Natural killer cell (primary cell): Measurements from ENCODE around the gene OSGIN1. TPM values are rescaled to one million over a fixed set of nuclear protein-coding genes. Genes with fewer than 3 reads are reported as not detected.

Experiments used
- ATAC-seq, 3 donors: fragments of 150-1000 bp in 2 of 3; fragments of 200-7000 bp in 1 of 3; cut with Tn5 transposase; 1 replicate in 1 of 3; 2 replicates in 2 of 3; pipeline ENCODE4 v1.10.0; 2021; ENCODE audit warnings: mild to moderate bottlenecking in 2 of 3, moderate library complexity in 2 of 3
- DNase-seq, 2 donors: peaks; one replicate each; pipeline versions ENCODE4 v3.0.0 to v3.0.0-alpha.2; 2013 to 2021; ENCODE audit warnings: mixed read lengths in 1 of 2
- H3K27ac ChIP-seq: one replicate; pipeline ENCODE4 v1.5.1; 2013; ENCODE audit warnings: mild to moderate bottlenecking, low read length
- H3K27me3 ChIP-seq: one replicate; pipeline ENCODE4 v1.6.1; 2013; ENCODE audit warnings: low read length; ENCODE audit not compliant: control insufficient read depth, insufficient read depth
- H3K36me3 ChIP-seq: one replicate; pipeline ENCODE4 v1.6.1; 2013; ENCODE audit warnings: low read length; ENCODE audit not compliant: control insufficient read depth, insufficient read depth
- H3K4me1 ChIP-seq: one replicate; pipeline ENCODE4 v1.6.1; 2013; ENCODE audit warnings: low read length; ENCODE audit not compliant: control insufficient read depth, insufficient read depth
- H3K4me3 ChIP-seq: one replicate; pipeline ENCODE4 v1.5.1; 2013; ENCODE audit warnings: low read length
- H3K9me3 ChIP-seq: one replicate; pipeline ENCODE4 v1.6.1; 2013; ENCODE audit warnings: low read length; ENCODE audit not compliant: control insufficient read depth, insufficient read depth
- H3K27ac Mint-ChIP-seq, 2 donors: one replicate each; pipeline ENCODE4 v1.8.0; 2022; ENCODE audit warnings: mild to moderate bottlenecking in 2 of 2, mixed read lengths in 2 of 2, moderate library complexity in 1 of 2
- H3K27me3 Mint-ChIP-seq, 2 donors: one replicate each; pipeline ENCODE4 v1.8.0; 2022; ENCODE audit warnings: low read depth in 2 of 2, mixed read lengths in 2 of 2
- H3K36me3 Mint-ChIP-seq: one replicate; pipeline ENCODE4 v1.8.0; 2022; ENCODE audit warnings: mixed read lengths
- H3K4me1 Mint-ChIP-seq, 2 donors: one replicate each; pipeline ENCODE4 v1.8.0; 2022; ENCODE audit warnings: mixed read lengths in 2 of 2
- H3K4me3 Mint-ChIP-seq: one replicate; pipeline ENCODE4 v1.8.0; 2022; ENCODE audit warnings: mild to moderate bottlenecking, moderate library complexity, mixed read lengths
- H3K9me3 Mint-ChIP-seq, 2 donors: one replicate each; pipeline ENCODE4 v1.8.0; 2022; ENCODE audit warnings: mixed read lengths in 2 of 2
- WGBS: methylation state at CpG from one replicate; pipeline ENCODE4 v1.1.7; 2013; ENCODE audit warnings: missing lambda C conversion rate; ENCODE audit not compliant: insufficient coverage; 5-methylcytosine and 5-hydroxymethylcytosine counted together
- intact Hi-C: fragments of 100-400 bp; cut with micrococcal nuclease; formaldehyde crosslinking; loops from one replicate; pipeline ENCODE4 v1.14.2; 2022
- total RNA-seq, 4 donors: library from RNA; stranded (reverse); fragments of 120-200 nt in 1 of 4; gene quantifications; one replicate each; pipeline versions ENCODE4 v1.2.3 to v1.2.4, GENCODE V29; 2013 to 2022
- TF ChIP-seq, protein P1 (sequence below): fragments of 200-600 bp; IDR thresholded peaks from one replicate; pipeline ENCODE4 v1.8.0; 2022; ENCODE audit warnings: antibody characterized with exemption

OSGIN1 gene
- total RNA-seq, 3 donors from 2014 or later (not counting 1 experiment from before 2014, with no cell fraction given), result 3.9 to 4.1 (median 4.0) TPM

DNA sequence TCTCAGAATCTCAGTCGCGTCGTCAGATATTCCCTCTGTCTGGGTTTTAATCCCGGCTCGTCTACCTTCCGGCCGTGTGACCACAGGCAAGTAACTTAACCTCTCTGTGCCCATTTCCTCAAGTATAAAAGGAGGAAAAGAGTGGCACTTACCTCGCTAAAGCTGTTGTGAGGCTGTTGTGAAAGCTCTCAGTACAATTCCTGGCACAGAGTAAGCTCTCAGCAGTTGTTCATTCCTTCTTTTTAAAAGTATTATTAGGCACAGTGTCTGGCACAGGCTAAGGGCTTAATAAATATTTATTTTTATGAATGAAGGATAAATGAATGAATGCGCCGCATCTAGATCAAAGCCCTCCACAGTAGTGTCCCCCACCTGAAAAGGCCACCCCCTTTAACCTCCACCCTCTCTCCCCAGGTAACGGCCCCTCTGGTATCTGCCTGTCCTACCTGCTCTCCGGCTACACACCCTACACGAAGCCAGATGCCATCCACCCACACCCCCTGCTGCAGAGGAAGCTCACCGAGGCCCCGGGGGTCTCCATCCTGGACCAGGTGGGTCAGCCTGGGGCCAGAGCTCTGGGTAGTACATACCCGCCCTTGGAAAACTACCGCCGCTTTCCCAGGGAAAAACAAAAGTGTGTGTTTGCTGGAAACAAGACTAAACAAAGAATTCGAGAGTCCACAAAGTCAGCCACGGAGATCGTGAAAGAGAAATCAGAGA lies 6.0 kb downstream of the OSGIN1 start:
- H3K9me3 Mint-ChIP-seq, result no peaks in the 10 kb centered on the region
- TF ChIP-seq, protein P1, sequence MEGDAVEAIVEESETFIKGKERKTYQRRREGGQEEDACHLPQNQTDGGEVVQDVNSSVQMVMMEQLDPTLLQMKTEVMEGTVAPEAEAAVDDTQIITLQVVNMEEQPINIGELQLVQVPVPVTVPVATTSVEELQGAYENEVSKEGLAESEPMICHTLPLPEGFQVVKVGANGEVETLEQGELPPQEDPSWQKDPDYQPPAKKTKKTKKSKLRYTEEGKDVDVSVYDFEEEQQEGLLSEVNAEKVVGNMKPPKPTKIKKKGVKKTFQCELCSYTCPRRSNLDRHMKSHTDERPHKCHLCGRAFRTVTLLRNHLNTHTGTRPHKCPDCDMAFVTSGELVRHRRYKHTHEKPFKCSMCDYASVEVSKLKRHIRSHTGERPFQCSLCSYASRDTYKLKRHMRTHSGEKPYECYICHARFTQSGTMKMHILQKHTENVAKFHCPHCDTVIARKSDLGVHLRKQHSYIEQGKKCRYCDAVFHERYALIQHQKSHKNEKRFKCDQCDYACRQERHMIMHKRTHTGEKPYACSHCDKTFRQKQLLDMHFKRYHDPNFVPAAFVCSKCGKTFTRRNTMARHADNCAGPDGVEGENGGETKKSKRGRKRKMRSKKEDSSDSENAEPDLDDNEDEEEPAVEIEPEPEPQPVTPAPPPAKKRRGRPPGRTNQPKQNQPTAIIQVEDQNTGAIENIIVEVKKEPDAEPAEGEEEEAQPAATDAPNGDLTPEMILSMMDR, result no peak
- Histone ChIP-seq H3K9me3 (no peaks in the 10 kb centered on the region), H3K4me3 (no peak overlapping the region), H3K27ac (no peak overlapping the region), H3K27me3 (peaks cover 2% of the 10 kb centered on the region), H3K4me1 (peaks cover 2% of the 10 kb centered on the region), H3K36me3 (no peaks in the 10 kb centered on the region)
- DNase-seq (no peak), ATAC-seq (no peak)
- H3K36me3 Mint-ChIP-seq, result no peaks in the 10 kb centered on the region
- WGBS, result 91% methylated on average over 19 of the region's 21 CpGs
- peaks cover 0 to 11% of the 10 kb centered on the region in 2 donors for H3K27me3 Mint-ChIP-seq
- no peak overlapping the region for H3K27ac Mint-ChIP-seq
- H3K4me1 Mint-ChIP-seq, result peaks cover 0 to 6% of the 10 kb centered on the region in 2 donors
- no peak overlapping the region for H3K4me3 Mint-ChIP-seq
- intact Hi-C loops, result loop anchor here (5.0 kb wide), 2 partner anchors 228 to 548 kb away; partner anchors contain the start of gene TAF1C

DNA sequence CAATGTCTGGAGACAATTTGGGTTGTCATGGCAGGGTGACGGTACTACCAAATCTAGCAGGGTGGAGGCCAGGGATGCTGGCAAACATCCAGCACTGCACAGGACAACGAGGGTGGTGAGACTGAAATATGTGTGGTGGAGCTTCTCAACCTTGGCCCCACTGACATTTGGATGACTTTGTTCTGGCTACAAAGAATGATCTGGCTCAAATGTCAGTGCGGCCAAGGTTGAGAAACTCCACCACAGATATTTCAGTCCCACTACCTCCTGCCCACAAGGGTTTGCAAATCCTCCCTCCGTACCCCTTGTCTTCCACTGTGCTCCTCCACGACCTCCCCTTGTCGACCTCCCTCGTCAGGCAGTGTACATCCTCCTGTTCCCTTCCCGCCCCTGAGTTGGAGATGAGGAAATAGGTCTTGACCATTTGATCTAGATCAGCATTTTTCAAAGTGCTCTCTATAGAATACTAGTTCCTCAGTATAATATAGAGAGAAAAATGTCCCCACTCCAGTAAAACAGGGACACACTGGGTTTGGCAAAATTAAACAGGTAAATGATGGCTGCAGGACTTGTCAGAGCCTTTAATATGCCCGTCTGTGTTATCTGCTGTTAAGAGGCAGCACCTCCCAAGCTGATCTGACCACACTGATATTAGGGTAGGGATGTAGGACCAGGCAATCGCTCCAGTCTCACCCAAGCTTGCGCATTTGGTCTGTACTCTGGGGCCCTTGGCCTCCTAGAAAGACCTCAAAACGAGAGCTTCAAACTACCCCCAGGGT lies 6.8 kb downstream of the OSGIN1 start:
- 93% methylated on average over 12 of the region's 12 CpGs for WGBS
- intact Hi-C loops, result loop anchor here (5.0 kb wide), 2 partner anchors 227 to 547 kb away; partner anchors contain the start of gene TAF1C
- no peak overlapping the region for H3K4me3 ChIP-seq

DNA sequence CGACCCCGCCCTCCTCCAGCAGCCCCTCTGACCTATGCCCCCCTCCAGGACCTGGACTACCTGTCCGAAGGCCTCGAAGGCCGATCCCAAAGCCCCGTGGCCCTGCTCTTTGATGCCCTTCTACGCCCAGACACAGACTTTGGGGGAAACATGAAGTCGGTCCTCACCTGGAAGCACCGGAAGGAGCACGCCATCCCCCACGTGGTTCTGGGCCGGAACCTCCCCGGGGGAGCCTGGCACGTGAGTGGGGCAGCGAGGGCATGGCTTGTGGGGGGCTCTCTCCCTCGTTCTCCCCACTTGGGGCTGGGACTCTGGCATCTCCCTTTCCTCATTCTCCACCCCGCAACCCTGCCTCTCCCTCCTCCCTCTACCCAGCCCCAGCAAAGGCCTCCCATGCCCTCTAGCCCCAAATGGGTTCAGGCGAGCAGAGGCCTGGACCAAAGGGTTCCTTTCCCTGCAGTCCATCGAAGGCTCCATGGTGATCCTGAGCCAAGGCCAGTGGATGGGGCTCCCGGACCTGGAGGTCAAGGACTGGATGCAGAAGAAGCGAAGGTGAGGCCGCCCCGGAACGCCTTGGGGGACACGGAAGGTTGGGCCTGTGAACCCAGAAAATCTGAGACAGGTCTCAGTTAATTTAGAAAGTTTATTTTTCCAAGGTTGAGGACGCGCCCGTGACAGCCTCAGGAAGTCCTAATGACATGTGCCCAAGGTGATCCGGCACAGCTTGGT lies 7.6 kb downstream of the OSGIN1 start:
- no peaks in the 10 kb centered on the region for H3K36me3 ChIP-seq
- peaks cover 2% of the 10 kb centered on the region for H3K4me1 ChIP-seq
- TF ChIP-seq, protein P1, result no peak
- H3K27me3 ChIP-seq, result no peaks in the 10 kb centered on the region
- Mint-ChIP-seq H3K4me1 (peaks cover 0 to 6% of the 10 kb centered on the region in 2 donors), H3K27me3 (no peaks in the 10 kb centered on the region), H3K36me3 (no peaks in the 10 kb centered on the region), H3K9me3 (no peaks in the 10 kb centered on the region), H3K27ac (no peak overlapping the region), H3K4me3 (no peak overlapping the region)
- WGBS, result 92% methylated on average over 29 of the region's 29 CpGs
- no peaks in the 10 kb centered on the region for H3K9me3 ChIP-seq
- H3K4me3 ChIP-seq, result no peak overlapping the region
- DNase-seq (no peak), ATAC-seq (no peak)
- intact Hi-C loops, result no loop called here
- no peak overlapping the region for H3K27ac ChIP-seq

More for the DNA sequence above, 6.8 kb downstream of the OSGIN1 start:
- Histone ChIP-seq H3K9me3 (no peaks in the 10 kb centered on the region), H3K4me1 (peaks cover 2% of the 10 kb centered on the region), H3K27ac (no peak overlapping the region), H3K36me3 (no peaks in the 10 kb centered on the region), H3K27me3 (no peaks in the 10 kb centered on the region)
- no peaks in the 10 kb centered on the region for H3K36me3 Mint-ChIP-seq
- peaks cover 0 to 2% of the 10 kb centered on the region in 2 donors for H3K27me3 Mint-ChIP-seq
- DNase-seq (no peak), ATAC-seq (no peak)
- no peaks in the 10 kb centered on the region for H3K9me3 Mint-ChIP-seq
- H3K27ac Mint-ChIP-seq, result peak overlapping the region in 1 of 2 donors; percentile 13
- H3K4me3 Mint-ChIP-seq, result no peak overlapping the region
- H3K4me1 Mint-ChIP-seq, result peaks cover 0 to 6% of the 10 kb centered on the region in 2 donors
- TF ChIP-seq, protein P1, result no peak
